ENCODE data around the gene DCTN5.
"Not testable (repeated sequence)": the region's sequence is repeated elsewhere in the genome, so short reads cannot be mapped to it uniquely, and the experiment has no call there.

DCTN5 gene

GRCh38 chr16:23694644-23695373 is 53.5 kb downstream of the DCTN5 start:
- no peak for DNase-seq

GRCh38 chr16:23695756-23696155 is 54.5 kb downstream of the DCTN5 start:
- DNase-seq, result no peak

DNA sequence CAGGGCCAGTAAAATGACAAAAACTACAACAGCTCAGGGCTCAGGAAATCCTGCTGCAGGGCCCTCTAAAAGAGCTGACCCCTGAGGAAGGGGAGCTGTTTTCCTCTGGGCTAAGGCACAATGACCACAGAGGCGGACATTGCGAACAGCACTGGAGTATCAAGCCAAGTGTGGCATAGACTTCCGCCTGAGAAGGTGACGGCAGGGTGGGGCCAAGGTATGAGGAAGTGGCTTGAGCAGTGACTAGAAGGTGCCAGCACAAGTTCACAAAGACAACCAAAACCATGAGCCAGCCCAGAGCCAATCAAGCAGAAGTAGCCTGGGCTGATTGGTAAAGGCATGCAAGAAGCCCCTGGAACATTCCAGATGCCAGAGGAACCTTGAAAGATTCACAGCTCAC is 57.8 kb downstream of the DCTN5 start:
- DNase-seq, result no peak

GRCh38 chr16:23700093-23700492 is 58.8 kb downstream of the DCTN5 start:
- DNase-seq, result no peak

DNA sequence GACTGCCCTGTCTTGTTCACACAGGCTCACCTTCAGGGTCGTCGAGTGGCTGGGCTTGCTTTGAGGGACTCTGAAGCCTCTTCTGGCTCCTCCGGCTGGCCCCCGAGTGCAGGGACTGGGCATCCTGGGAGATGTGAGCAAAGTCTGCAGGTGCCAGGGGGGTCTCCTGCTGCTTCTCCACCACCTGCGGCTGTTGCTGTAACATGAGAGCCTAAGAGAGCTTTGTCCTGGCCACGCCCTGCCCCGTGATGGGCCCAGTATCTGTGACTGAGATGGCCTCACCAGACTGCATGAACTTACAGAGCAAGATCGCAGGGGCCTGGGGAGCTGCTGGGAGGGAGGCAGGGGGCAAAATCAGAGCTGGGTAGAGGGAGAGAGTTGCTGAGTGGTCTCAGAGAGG is 59.2 kb downstream of the DCTN5 start:
- no peak for DNase-seq

- DNase-seq, result no peak
Measured at GRCh38 chr16:23701045-23701444, 59.8 kb downstream of the DCTN5 start.

- no peak for DNase-seq
Measured at GRCh38 chr16:23702951-23703350, 61.7 kb downstream of the DCTN5 start.

- no peak for DNase-seq
Measured at GRCh38 chr16:23704772-23705516, 63.7 kb downstream of the DCTN5 start.

- DNase-seq, result no peak
Measured at GRCh38 chr16:23705517-23705902, 64.2 kb downstream of the DCTN5 start.

- DNase-seq, result no peak
Measured at GRCh38 chr16:23706439-23706838, 65.2 kb downstream of the DCTN5 start.

DNA sequence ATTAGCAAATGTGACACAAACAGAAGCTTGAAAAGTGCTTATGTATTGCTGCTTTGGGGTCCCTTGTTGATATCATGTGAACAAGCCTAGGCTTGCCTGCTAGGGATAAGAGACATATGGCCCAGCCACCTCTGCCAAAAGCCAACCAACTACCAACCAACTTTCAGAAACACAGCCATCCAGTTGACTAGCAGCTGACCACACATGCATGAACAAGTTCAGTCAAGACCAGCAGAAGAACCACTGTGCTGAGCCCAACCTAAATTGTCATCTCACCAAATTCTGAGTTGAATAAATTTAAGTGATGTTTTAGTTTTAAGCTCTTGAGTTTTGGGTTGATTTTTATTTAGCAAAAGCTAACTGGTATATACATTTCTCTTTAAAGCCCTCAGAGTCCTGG is 68.3 kb downstream of the DCTN5 start:
- no peak for DNase-seq

DNA sequence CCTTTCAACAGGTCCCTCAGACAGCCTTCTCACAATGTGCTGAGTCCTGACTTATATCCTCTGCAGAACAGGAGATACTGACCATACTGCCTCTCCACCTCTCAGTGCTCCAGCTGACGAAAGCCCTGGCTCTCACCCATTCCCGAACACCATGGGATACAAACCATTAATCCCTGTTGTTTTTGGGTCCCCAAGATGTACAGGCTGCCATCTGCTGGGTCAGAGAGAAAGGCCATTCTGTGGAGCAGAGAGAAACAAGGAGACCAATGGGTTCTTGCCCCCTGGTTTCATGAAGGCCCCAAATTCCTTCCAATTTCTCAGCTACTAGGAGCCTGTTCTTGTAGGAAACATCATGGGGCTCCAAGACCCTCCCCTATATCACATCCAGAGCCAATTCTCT is 68.7 kb downstream of the DCTN5 start:
- no peak for DNase-seq

DNA sequence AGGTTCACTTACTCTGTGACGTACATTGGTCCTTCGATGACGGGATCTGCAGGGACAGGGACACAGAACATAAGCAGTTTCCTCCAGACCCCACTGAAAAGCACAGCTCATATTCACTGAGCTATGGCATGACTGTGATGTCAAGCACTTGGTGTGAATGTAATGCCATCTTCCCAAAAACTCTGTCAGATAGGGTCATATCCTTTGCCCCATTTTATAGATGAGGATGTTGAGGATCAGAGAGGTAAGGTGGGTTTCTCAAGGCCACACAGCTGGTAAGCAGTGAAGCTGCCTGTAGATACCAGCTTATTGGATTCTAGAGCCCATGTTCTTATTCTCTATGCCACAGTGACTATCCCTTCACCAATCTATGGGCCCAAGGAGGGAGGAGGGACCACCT is 69.2 kb downstream of the DCTN5 start:
- DNase-seq, result no peak

DNA sequence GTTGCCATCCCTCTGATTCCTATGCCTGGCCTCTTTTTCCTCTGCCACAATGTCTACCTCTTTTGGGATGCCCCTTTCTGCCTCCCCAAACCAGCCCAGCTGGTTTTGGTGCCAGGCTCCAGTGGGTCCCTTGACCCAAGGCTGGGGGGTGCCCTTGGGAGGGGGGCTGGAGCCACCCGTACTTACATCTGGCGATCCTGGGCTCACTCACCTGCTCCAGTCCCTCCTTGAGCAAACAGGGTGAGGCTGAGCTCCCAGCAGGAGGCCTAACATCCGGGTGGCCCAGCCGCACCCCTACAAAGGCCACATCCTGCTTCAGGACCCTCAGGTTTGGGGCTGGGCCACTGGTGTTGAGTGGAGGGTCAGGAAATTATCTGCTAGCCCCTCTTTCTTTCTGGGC is 70.5 kb downstream of the DCTN5 start:
- no peak for DNase-seq

DNA sequence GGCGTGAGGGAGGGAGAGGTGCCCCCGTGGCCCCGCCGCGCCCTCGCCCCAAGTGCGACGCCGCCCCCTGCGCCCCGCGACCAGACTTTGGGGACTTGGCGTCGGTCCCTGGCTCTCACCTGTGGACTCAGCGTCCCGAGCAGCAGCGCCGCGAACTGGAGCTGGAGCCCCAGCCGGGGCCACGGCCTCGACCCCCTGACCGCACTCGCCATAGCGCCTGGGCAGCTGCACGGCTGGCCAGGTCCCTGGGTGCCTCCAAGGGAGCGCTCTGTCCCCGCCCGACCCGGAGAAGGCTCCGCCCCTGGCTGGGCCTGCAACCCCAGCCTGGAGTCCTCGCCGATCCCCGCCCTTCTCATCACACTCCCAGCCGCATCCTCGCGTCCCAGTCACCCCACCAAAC is 71.7 kb downstream of the DCTN5 start, which contains the start of gene ERN2:
ERN2 (minus strand) TSS at position 247 of the 400 bp plus-strand sequence; CDS start at position 212, 35 bp downstream.
- no peak for DNase-seq

GRCh38 chr16:23716484-23716883 is 75.2 kb downstream of the DCTN5 start:
- no peak for DNase-seq

GRCh38 chr16:23722613-23723240 is 81.5 kb downstream of the DCTN5 start:
- not testable (repeated sequence) for DNase-seq

- no peak for DNase-seq
Measured at GRCh38 chr16:23724096-23724784, 83.0 kb downstream of the DCTN5 start.

- no peak for DNase-seq
Measured at GRCh38 chr16:23724785-23725131, 83.5 kb downstream of the DCTN5 start.

DNA sequence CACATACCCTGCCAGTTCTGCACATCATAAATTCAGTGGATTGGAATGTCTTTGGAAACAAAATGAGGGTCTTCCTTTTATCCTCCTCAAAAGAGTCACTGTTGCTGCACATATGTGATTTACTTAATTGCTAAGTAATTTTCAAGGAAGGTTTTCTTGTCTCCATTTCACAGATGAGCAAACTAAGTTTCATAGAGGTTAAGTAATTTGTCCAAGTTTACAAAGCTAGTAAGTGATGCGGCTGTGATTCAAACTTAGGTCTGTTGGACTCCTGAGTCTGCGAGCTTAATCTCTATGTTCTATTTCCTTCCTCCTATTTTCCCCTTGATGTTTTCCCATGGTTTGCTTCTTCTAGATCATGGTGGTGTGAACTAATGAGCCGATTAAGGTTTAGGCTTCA is 85.4 kb downstream of the DCTN5 start:
- DNase-seq, result no peak

All from activated CD4-positive, alpha-beta T cell treated with anti-CD3 and anti-CD28 coated beads, Interleukin-2, amount 50 U/mL, for 16 hours (primary cell).